Astrocyte (in vitro differentiated cells and primary cell): ENCODE data around the gene CMTM8.

Source experiments
- CTCF ChIP-seq: IDR thresholded peaks from 2 replicates; pipeline ENCODE4 v1.5.1; 2011; ENCODE audit warnings: low read depth, mild to moderate bottlenecking, inconsistent platforms, low read length, moderate library complexity; ENCODE audit not compliant: insufficient read depth
- EZH2 ChIP-seq: IDR thresholded peaks from 2 replicates; pipeline ENCODE4 v1.6.1; 2012; ENCODE audit warnings: mild to moderate bottlenecking, low read length, inconsistent platforms; ENCODE audit not compliant: insufficient read depth

- TF ChIP-seq CTCF: no peak
- no peak for TF ChIP-seq EZH2
These were observed 7.7 kb downstream of the CMTM8 start for GRCh38 chr3:32246079-32246675.
